ENCODE measurements around the gene HIVEP3.

HIVEP3 gene

DNA sequence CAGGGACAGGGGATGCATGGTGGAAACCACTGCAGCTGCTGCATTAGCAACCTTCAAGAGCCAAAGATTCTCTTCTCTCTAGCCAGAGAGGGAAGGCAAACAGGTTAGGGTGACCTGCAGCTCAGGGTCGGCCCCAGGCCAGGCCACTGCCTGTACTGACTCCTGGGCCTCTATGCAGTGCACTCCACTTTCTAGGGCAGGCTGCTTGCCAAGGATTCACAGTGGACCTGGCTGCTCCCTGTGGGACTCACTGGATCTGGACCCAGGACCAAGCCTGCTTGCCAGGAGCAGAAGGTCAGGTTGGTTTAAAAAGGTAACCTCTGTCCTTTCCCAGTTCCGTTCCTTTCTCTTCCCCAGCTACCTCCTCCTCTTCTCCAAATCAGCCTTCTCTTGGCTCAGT is 52.4 kb downstream of the HIVEP3 start:
- Histone ChIP-seq H3K4me1 (ENCODE audit: insufficient read depth, low read length) (no peaks in the 10 kb centered on the region), H3K27me3 (ENCODE audit: control insufficient read depth in 1 of 2, insufficient read depth in 2 of 2, low read length in 2 of 2) (no peaks in the 10 kb centered on the region), H3K9ac (ENCODE audit: low read length) (no peak overlapping the region), H3K9me3 (ENCODE audit: low read length) (no peaks in the 10 kb centered on the region), H3K4me3 (ENCODE audit: low read depth in 1 of 2, low read length in 2 of 2) (no peak overlapping the region), H3K27ac (ENCODE audit: low read depth, low read length) (no peak overlapping the region), H3K36me3 (ENCODE audit: insufficient read depth, low read length) (no peaks in the 10 kb centered on the region)

DNA sequence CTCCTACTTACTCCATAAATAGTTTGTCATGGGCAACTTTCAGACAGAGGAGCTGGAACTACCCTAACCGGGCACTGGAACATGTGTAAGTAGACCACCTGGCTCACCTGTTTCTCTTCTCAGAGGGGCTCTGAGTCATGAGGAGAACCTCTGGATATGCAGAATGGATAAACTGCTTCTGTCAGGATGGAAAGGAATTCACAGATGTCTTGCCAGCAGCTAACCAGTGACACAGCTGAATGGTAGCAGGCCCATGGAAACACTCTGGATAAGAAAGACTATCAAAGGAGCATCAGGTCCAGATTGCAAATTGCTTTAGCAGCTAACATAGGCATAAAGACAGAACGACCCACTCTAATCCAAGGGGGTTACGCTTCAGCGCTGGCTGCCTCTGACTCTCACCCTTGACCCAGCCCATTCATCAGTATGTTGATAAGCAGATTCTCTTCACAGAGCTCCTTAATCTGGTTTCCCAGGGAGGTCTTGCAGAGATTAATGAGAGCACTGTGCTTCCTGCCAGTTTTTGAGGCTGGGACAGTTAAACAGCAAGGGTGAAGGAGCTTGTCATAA is 54.2 kb downstream of the HIVEP3 start:
- H3K4me1 ChIP-seq (ENCODE audit: insufficient read depth, low read length), result no peaks in the 10 kb centered on the region
- no peak overlapping the region for H3K9ac ChIP-seq (ENCODE audit: low read length)
- H3K36me3 ChIP-seq (ENCODE audit: insufficient read depth, low read length), result no peaks in the 10 kb centered on the region
- no peak overlapping the region for H3K27ac ChIP-seq (ENCODE audit: low read depth, low read length)
- no peak overlapping the region for H3K4me3 ChIP-seq (ENCODE audit: low read depth in 1 of 2, low read length in 2 of 2)
- H3K9me3 ChIP-seq (ENCODE audit: low read length), result no peaks in the 10 kb centered on the region
- no peaks in the 10 kb centered on the region for H3K27me3 ChIP-seq (ENCODE audit: control insufficient read depth in 1 of 2, insufficient read depth in 2 of 2, low read length in 2 of 2)

DNA sequence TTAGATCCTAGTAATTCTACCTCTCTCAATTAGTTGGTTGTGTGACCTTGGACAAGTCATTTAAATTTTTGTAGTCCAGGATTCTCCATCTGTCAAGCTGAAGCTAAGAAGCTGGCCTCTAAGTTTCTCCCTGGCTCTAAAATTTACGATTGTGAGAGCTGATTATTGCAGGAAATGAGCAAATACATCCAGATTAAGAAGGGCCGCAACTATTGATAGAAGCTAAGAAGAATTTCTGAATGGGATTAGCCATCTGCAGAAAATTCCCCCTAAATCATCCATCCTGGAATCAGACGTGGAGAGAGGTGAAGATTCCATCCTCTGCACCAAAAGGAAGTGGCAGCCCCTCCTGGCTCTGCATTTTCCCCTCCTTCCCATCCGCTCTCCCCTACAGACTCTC is 55.0 kb downstream of the HIVEP3 start:
- no peak overlapping the region for H3K9ac ChIP-seq (ENCODE audit: low read length)

DNA sequence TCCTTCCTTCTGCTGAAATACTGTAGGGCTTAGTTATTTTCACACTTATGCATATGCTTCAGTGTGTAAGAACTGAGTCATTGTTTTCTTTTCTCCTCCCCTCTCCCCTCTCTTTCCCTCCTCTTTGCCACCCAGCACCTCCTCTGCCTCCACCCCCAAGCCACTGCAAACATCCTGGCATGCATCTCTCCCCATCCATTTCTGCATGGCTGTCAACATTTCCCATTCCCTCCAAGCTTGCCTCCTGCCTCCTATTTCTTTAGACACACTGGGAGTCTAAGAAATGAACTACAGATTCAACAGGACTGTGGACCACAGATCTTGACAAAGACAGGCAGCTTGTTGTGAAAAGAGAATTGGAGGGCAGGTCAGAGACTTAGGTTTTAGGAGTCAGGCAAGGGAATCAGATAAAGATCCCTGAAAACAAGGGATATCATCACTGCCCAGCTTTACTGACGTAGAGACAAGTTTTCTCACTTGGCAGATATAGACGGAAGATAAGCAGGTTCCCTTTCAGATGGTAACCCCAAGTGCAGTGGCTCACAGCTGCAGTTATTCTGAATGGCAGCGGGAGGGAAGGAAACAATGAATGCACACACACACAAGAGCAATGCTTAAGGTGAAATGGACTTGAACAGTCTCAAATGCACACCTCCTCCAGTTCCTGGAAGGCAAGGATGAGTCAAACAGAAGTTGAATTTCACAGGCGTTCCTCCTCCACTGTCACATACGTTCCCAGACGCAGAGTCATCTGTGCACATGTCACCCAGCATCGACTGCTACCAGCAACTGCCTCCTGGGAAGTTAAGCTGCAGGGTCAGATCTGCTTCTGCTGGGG is 56.1 kb downstream of the HIVEP3 start:
- H3K4me3 ChIP-seq (ENCODE audit: low read depth in 1 of 2, low read length in 2 of 2), result no peak overlapping the region
- H3K27ac ChIP-seq (ENCODE audit: low read depth, low read length), result no peak overlapping the region
- no peak overlapping the region for H3K9ac ChIP-seq (ENCODE audit: low read length)

More for the DNA sequence above, 55.0 kb downstream of the HIVEP3 start:
- H3K9me3 ChIP-seq (ENCODE audit: low read length), result no peaks in the 10 kb centered on the region
- no peaks in the 10 kb centered on the region for H3K36me3 ChIP-seq (ENCODE audit: insufficient read depth, low read length)
- no peaks in the 10 kb centered on the region for H3K27me3 ChIP-seq (ENCODE audit: control insufficient read depth in 1 of 2, insufficient read depth in 2 of 2, low read length in 2 of 2)
- H3K4me3 ChIP-seq (ENCODE audit: low read depth in 1 of 2, low read length in 2 of 2), result no peak overlapping the region
- H3K4me1 ChIP-seq (ENCODE audit: insufficient read depth, low read length), result no peaks in the 10 kb centered on the region
- H3K27ac ChIP-seq (ENCODE audit: low read depth, low read length), result no peak overlapping the region

DNA sequence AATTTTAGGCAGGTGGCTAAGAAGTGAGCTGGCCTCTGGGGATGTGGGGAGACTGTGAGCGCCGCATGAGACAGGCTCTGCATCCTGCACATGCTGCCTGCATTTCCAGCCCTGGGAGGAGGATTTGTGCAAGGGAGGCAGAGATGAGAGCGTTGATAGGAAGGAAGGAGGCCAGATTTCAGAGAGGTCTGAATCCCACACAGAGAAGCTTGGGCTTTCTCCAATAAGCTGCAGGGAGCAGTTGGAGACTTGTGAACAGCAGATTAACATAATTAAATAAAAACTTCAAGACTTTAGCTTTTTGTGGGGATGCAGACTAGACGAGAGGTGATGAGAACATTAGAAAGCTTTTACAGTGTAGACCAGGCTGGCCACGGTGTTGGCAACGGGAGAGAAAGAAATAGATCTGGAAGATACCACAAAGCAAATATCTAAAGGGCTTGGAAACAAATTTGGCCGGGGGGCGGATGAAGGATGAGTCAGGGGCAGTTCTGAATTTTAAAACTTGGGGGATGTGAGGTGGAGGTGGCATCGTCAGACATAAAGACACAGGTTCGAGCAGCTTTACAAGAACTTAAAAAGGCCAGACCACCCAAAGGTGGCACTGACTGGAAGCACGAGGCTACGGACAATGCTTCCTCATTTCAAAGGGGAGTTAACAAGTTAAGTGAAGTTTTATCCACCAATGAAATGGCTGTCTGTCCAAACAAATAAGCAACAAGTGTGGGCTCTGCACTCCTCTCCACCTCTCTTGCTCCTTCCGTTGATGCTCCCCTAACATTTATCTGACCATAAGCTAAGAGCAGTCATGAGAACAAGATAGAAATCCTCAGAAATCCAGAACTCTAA is 57.0 kb downstream of the HIVEP3 start:
- no peaks in the 10 kb centered on the region for H3K36me3 ChIP-seq (ENCODE audit: insufficient read depth, low read length)
- H3K9me3 ChIP-seq (ENCODE audit: low read length), result no peaks in the 10 kb centered on the region
- no peaks in the 10 kb centered on the region for H3K27me3 ChIP-seq (ENCODE audit: control insufficient read depth in 1 of 2, insufficient read depth in 2 of 2, low read length in 2 of 2)
- no peak overlapping the region for H3K4me3 ChIP-seq (ENCODE audit: low read depth in 1 of 2, low read length in 2 of 2)
- H3K27ac ChIP-seq (ENCODE audit: low read depth, low read length), result no peak overlapping the region
- H3K9ac ChIP-seq (ENCODE audit: low read length), result no peak overlapping the region
- H3K4me1 ChIP-seq (ENCODE audit: insufficient read depth, low read length), result peaks cover 4% of the 10 kb centered on the region

More for the DNA sequence above, 56.1 kb downstream of the HIVEP3 start:
- Histone ChIP-seq H3K9me3 (ENCODE audit: low read length) (no peaks in the 10 kb centered on the region), H3K4me1 (ENCODE audit: insufficient read depth, low read length) (no peaks in the 10 kb centered on the region), H3K36me3 (ENCODE audit: insufficient read depth, low read length) (no peaks in the 10 kb centered on the region), H3K27me3 (ENCODE audit: control insufficient read depth in 1 of 2, insufficient read depth in 2 of 2, low read length in 2 of 2) (no peaks in the 10 kb centered on the region)

DNA sequence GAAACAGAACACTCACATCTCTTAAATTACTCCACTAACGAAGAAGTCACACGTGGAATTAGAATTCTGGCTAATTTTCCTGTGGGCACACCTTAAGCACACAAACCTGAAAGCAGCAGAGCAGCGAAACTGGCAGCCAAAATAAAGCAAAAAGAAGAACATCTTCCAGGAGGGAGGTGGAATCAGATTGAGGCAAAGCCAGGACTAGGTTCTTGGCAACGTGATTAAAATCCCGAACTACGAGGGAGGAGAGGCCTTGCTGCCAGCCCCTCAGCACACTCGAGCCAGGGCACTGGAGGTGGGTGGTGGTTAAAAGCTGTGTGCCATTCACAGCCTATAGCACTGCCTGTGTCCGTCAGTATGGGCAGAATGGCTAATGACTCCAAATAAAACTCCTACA is 58.0 kb downstream of the HIVEP3 start:
- H3K4me3 ChIP-seq (ENCODE audit: low read depth in 1 of 2, low read length in 2 of 2), result no peak overlapping the region
- H3K27me3 ChIP-seq (ENCODE audit: control insufficient read depth in 1 of 2, insufficient read depth in 2 of 2, low read length in 2 of 2), result no peaks in the 10 kb centered on the region
- H3K27ac ChIP-seq (ENCODE audit: low read depth, low read length), result no peak overlapping the region
- H3K9ac ChIP-seq (ENCODE audit: low read length), result no peak overlapping the region
- no peaks in the 10 kb centered on the region for H3K36me3 ChIP-seq (ENCODE audit: insufficient read depth, low read length)
- H3K4me1 ChIP-seq (ENCODE audit: insufficient read depth, low read length), result peaks cover 10% of the 10 kb centered on the region
- H3K9me3 ChIP-seq (ENCODE audit: low read length), result no peaks in the 10 kb centered on the region

DNA sequence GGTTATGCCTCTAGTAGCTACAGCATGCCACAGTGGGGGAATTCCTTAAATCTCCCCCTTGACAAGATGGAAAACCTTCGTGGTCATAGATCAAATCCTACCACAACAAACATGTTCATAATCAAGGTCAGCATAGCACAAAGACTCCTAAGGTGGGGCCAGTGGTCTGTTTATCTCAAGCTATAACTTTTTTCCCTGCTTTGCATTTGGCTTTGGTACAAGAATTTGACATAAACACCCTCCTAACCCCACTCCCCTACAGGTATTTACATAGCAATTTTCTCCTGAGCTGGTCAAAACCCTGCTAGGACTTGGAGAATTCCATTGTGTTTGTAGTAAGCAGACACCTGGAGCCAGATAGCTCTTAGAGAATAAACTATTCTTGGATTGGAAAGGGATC is 58.5 kb downstream of the HIVEP3 start:
- peaks cover 10% of the 10 kb centered on the region for H3K4me1 ChIP-seq (ENCODE audit: insufficient read depth, low read length)

DNA sequence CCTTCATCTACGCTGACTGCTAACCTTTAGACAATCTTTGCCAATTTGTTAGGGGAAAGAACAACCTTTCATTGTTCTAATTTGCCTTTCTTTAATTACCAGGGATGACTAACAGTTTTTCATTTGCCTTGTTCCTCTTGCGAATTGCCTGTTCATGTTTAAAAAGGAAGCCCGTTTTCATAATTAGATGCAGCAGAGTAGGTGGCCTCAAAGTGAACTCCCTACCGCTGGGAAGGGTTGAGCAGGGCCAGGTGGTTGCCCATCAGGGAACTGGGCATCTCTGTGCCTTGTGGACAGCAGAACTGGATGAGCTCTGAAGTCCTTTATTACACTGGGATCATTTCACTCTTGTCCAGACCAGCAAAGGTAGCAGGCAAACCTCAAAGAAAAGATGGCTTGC is 59.0 kb downstream of the HIVEP3 start:
- H3K4me3 ChIP-seq (ENCODE audit: low read depth in 1 of 2, low read length in 2 of 2), result no peak overlapping the region
- H3K9me3 ChIP-seq (ENCODE audit: low read length), result no peaks in the 10 kb centered on the region
- no peak overlapping the region for H3K27ac ChIP-seq (ENCODE audit: low read depth, low read length)

More for the DNA sequence above, 58.5 kb downstream of the HIVEP3 start:
- Histone ChIP-seq H3K27me3 (ENCODE audit: control insufficient read depth in 1 of 2, insufficient read depth in 2 of 2, low read length in 2 of 2) (no peaks in the 10 kb centered on the region), H3K4me3 (ENCODE audit: low read depth in 1 of 2, low read length in 2 of 2) (no peak overlapping the region), H3K27ac (ENCODE audit: low read depth, low read length) (no peak overlapping the region), H3K9ac (ENCODE audit: low read length) (no peak overlapping the region), H3K9me3 (ENCODE audit: low read length) (no peaks in the 10 kb centered on the region), H3K36me3 (ENCODE audit: insufficient read depth, low read length) (no peaks in the 10 kb centered on the region)

DNA sequence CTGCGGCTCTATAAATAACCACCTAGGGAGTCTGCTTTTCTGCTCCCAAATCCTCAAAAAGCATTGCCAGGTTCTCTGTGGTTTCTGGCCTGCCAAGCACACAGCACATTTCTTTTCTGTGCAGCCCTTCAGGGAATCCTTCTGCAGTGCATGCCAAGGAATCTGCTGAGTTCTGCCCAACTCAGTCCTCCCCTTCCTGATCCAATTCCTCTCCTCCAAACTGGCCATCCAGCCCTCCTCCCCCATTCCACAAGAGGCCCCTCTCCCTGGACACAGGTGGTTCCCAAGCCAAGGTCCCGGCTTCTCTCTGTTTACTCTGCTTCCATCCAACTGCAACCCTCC is 61.8 kb downstream of the HIVEP3 start:
- no peaks in the 10 kb centered on the region for H3K36me3 ChIP-seq (ENCODE audit: insufficient read depth, low read length)
- no peaks in the 10 kb centered on the region for H3K9me3 ChIP-seq (ENCODE audit: low read length)
- H3K4me1 ChIP-seq (ENCODE audit: insufficient read depth, low read length), result peaks cover 10% of the 10 kb centered on the region
- H3K27ac ChIP-seq (ENCODE audit: low read depth, low read length), result no peak overlapping the region
- H3K4me3 ChIP-seq (ENCODE audit: low read depth in 1 of 2, low read length in 2 of 2), result no peak overlapping the region
- no peak overlapping the region for H3K9ac ChIP-seq (ENCODE audit: low read length)
- no peaks in the 10 kb centered on the region for H3K27me3 ChIP-seq (ENCODE audit: control insufficient read depth in 1 of 2, insufficient read depth in 2 of 2, low read length in 2 of 2)

More for the DNA sequence above, 59.0 kb downstream of the HIVEP3 start:
- peaks cover 10% of the 10 kb centered on the region for H3K4me1 ChIP-seq (ENCODE audit: insufficient read depth, low read length)
- H3K27me3 ChIP-seq (ENCODE audit: control insufficient read depth in 1 of 2, insufficient read depth in 2 of 2, low read length in 2 of 2), result no peaks in the 10 kb centered on the region
- H3K9ac ChIP-seq (ENCODE audit: low read length), result no peak overlapping the region
- H3K36me3 ChIP-seq (ENCODE audit: insufficient read depth, low read length), result no peaks in the 10 kb centered on the region

DNA sequence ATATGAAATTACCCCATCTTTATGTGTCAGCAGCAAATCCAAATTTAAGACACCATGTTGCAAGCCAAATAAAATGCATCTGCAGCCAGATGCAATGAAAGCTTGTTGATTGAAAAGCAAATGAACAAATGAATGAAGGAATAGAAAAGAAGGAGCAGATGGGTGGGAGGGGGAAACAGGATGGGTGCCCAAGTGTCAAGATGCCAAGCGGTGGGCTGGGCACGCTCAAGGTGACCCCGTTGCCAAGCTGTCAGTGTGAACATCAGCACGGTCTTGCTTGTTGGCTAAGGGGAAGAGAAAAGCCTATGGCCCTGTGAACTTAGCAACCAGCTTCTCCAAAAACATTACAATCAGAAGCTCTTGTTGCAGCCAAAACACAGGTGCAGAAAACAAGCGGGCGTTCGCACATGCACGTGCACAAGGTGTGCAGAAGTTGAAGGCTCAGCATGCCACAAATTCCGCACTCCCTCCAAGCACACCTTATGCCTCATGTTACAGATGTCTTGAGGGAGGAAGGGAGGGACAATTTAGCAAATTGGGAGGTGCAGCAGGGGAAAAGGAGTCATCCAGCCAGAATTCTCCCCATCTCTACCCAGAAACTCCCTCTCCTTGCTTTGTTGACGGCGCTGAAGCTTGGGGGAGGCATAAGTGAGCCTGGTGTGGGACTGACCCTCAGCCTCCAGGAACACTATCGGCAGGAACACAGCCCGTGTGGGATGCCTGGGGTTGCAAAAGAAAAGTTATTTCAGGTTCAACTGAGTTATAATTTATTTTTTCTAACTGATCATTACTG is 62.4 kb downstream of the HIVEP3 start:
- Histone ChIP-seq H3K9me3 (ENCODE audit: low read length) (no peaks in the 10 kb centered on the region), H3K27me3 (ENCODE audit: control insufficient read depth in 1 of 2, insufficient read depth in 2 of 2, low read length in 2 of 2) (no peaks in the 10 kb centered on the region), H3K4me3 (ENCODE audit: low read depth in 1 of 2, low read length in 2 of 2) (no peak overlapping the region), H3K27ac (ENCODE audit: low read depth, low read length) (no peak overlapping the region), H3K9ac (ENCODE audit: low read length) (no peak overlapping the region), H3K4me1 (ENCODE audit: insufficient read depth, low read length) (peaks cover 10% of the 10 kb centered on the region), H3K36me3 (ENCODE audit: insufficient read depth, low read length) (no peaks in the 10 kb centered on the region)

DNA sequence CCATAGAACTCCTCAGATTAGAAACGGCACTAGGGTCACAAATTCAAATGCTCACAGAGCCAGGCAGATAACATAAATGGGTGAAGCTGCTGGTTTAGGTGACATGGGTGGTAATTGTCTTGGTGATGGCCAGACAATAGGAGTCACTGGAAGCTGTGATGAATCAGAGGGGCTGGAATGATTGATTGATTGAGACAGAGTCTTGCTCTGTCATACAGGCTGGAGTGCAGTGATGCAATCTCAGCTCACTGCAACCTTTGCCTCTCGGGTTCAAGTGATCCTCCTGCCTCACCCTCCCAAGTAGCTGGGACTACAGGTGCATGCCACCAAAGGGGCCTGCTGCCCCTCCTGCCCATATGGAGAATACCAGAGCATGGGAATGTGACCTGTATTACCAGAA is 63.0 kb downstream of the HIVEP3 start:
- H3K9me3 ChIP-seq (ENCODE audit: low read length), result no peaks in the 10 kb centered on the region
- H3K27me3 ChIP-seq (ENCODE audit: control insufficient read depth in 1 of 2, insufficient read depth in 2 of 2, low read length in 2 of 2), result no peaks in the 10 kb centered on the region
- peaks cover 10% of the 10 kb centered on the region for H3K4me1 ChIP-seq (ENCODE audit: insufficient read depth, low read length)
- no peak overlapping the region for H3K9ac ChIP-seq (ENCODE audit: low read length)
- no peak overlapping the region for H3K27ac ChIP-seq (ENCODE audit: low read depth, low read length)
- no peaks in the 10 kb centered on the region for H3K36me3 ChIP-seq (ENCODE audit: insufficient read depth, low read length)
- H3K4me3 ChIP-seq (ENCODE audit: low read depth in 1 of 2, low read length in 2 of 2), result no peak overlapping the region
